GM19025 (cell line): Measurements from ENCODE around the gene ATP9B.
"Not testable (repeated sequence)": the region's sequence is repeated elsewhere in the genome, so short reads cannot be mapped to it uniquely, and the experiment has no call there.

Source experiments
- ATAC-seq: cut with Tn5 transposase; IDR thresholded peaks from one replicate; pipeline ENCODE4 v1.9.1; 2021; ENCODE audit warnings: mild to moderate bottlenecking, low read depth, moderate library complexity; ENCODE audit not compliant: unreplicated experiment

ATP9B gene

GRCh38 chr18:79227621-79228020 lies 158.4 kb downstream of the ATP9B start:
- no peak for ATAC-seq

- ATAC-seq = no peak
These were observed 160.2 kb downstream of the ATP9B start for GRCh38 chr18:79229431-79229830.

- no peak for ATAC-seq
These were observed 165.2 kb downstream of the ATP9B start for GRCh38 chr18:79234438-79234837.

- ATAC-seq = no peak
These were observed 170.4 kb downstream of the ATP9B start for GRCh38 chr18:79239631-79240030.

GRCh38 chr18:79241755-79242154 lies 172.6 kb downstream of the ATP9B start:
- no peak for ATAC-seq

GRCh38 chr18:79242246-79242645 lies 173.1 kb downstream of the ATP9B start:
- no peak for ATAC-seq

- no peak for ATAC-seq
These were observed 176.4 kb downstream of the ATP9B start for GRCh38 chr18:79245517-79246001.

GRCh38 chr18:79246309-79247108 lies 177.3 kb downstream of the ATP9B start:
- ATAC-seq = peak; percentile 99

GRCh38 chr18:79248495-79249060 lies 179.4 kb downstream of the ATP9B start:
- ATAC-seq = no peak

- ATAC-seq = no peak
These were observed 181.2 kb downstream of the ATP9B start for GRCh38 chr18:79250301-79250981.

- ATAC-seq = no peak
These were observed 181.8 kb downstream of the ATP9B start for GRCh38 chr18:79251021-79251420.

- ATAC-seq = peak; percentile 50
These were observed 183.9 kb downstream of the ATP9B start for GRCh38 chr18:79252904-79253633.

- ATAC-seq = no peak
These were observed 188.3 kb downstream of the ATP9B start for GRCh38 chr18:79257480-79257879.

- no peak for ATAC-seq
These were observed 189.3 kb downstream of the ATP9B start for GRCh38 chr18:79258447-79258846.

- no peak for ATAC-seq
These were observed 190.0 kb downstream of the ATP9B start for GRCh38 chr18:79259218-79259617.

GRCh38 chr18:79260023-79260422 lies 190.8 kb downstream of the ATP9B start:
- ATAC-seq = no peak

- ATAC-seq = no peak
These were observed 191.3 kb downstream of the ATP9B start for GRCh38 chr18:79260510-79260909.

GRCh38 chr18:79265068-79265467 lies 195.9 kb downstream of the ATP9B start:
- not testable (repeated sequence) for ATAC-seq

- ATAC-seq = not testable (repeated sequence)
These were observed 202.6 kb downstream of the ATP9B start for GRCh38 chr18:79271812-79272211.

- ATAC-seq = no peak
These were observed 203.7 kb downstream of the ATP9B start for GRCh38 chr18:79272916-79273315.

GRCh38 chr18:79274823-79275222 lies 205.6 kb downstream of the ATP9B start:
- ATAC-seq = no peak
